Stimulated activated CD8-positive, alpha-beta memory T cell treated with anti-CD3 and anti-CD28 coated beads, Interleukin-2, amount 100 ng/mL, for 1 hour (primary cell): Measurements from ENCODE around the gene NFYB.
"Not testable (repeated sequence)": the region's sequence is repeated elsewhere in the genome, so short reads cannot be mapped to it uniquely, and the experiment has no call there.

ENCODE experiments used
- DNase-seq, 2 donors: peaks; one replicate each; pipeline ENCODE4 v3.0.0-alpha.2; 2020; ENCODE audit warnings: low read depth in 2 of 2

NFYB gene

GRCh38 chr12:104137902-104138796 lies at the start of gene NFYB:
NFYB (minus strand) TSS chr12:104138210; CDS start chr12:104135453, 2,757 bp downstream.
- peak; percentile 81 to 82 for DNase-seq

- DNase-seq: no peak
Observed at GRCh38 chr12:104187446-104188155, 49.6 kb upstream of the NFYB start.

DNA sequence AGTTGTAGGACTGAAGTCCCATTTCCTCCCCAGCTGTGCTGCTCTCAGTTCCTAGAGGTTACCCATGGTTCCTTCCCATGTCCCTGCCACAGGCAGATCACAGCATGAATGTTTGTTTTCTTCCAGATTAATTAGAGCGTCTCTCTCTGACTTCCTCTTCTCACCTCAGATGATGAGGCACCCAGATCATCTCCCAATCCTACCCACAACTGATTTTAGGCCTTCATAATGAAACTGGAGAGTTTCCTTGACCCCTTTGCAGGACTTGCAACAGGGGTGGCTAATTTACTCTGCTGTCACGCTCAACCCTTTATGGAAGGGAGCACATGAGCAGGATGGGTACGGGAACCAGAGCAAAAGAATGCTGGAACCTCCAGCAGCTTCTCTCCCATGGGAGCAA lies 45.4 kb upstream of the NFYB start:
- no peak for DNase-seq

DNA sequence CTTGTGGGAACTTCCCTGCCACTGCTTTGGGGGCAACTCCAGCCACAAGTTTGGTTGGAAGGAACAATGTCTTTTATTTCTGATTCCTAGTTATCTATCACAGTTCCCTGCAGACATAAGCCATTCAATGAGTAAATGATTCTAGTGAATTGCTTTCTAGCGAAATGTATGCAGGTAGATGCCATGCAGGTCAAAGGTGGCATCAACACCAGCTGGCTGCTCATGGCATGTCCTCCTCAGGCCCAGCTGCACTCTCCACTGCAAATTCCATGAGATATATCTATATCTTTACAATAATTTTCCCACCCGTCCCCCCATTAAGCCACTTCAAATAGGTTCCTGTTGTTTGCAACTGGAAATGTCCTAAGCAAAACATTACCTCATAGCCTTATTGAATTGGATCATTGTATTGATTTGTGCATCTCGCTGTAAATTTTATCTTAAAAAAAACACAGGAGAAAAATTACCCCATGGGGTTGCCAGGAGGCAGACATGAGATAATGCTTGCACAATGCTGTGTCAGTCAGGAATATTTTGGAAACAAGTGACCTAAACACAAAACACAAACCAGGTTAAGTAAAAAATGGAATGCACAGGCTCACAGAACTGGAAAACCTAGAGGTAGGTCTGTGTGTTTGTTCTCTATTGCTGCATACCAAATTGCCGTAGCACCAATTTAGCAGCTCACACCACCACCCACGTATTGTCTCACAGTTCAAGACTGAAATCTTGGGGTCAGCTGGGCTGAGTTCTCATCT lies 44.8 kb upstream of the NFYB start:
- DNase-seq: no peak

DNA sequence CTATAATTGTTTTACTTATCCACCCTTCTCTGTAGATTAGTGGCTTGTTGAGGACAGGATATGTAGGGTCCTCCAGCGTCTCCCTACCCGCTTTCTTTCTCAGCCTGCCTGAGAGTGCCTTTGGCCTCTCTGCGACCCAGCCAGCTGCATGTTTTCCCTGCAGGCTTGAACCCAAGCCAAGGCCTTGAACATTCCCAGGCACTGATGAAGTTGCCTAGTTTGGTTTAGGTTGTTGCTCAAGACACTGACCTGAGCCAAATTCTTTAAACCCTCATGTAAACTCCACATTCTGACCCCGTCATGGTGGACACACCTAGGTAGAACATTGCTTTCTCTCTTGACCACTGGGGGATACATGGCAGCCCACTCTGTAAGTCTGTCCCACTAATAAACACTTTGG lies 44.1 kb upstream of the NFYB start:
- DNase-seq: no peak

DNA sequence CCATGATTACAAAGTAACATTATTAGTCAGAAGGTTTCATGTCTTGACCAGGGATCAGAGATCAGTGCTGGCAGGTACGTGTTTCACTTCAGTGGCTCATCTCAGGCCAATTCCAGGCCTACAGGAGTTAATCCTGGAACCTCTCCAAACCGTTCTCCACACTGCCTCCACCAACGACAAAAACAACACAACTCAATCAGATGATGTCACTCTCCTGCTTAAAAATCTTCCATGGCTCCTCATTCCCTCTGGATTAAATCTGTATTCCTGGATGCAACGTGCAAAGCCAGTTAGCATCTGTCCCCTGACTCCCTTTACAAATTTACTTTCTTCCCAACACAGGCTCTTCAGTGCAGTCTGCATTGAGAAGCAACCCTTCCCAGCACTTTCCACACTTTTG lies 43.3 kb upstream of the NFYB start:
- no peak for DNase-seq

GRCh38 chr12:104180374-104180773 lies 42.4 kb upstream of the NFYB start:
- no peak for DNase-seq

DNA sequence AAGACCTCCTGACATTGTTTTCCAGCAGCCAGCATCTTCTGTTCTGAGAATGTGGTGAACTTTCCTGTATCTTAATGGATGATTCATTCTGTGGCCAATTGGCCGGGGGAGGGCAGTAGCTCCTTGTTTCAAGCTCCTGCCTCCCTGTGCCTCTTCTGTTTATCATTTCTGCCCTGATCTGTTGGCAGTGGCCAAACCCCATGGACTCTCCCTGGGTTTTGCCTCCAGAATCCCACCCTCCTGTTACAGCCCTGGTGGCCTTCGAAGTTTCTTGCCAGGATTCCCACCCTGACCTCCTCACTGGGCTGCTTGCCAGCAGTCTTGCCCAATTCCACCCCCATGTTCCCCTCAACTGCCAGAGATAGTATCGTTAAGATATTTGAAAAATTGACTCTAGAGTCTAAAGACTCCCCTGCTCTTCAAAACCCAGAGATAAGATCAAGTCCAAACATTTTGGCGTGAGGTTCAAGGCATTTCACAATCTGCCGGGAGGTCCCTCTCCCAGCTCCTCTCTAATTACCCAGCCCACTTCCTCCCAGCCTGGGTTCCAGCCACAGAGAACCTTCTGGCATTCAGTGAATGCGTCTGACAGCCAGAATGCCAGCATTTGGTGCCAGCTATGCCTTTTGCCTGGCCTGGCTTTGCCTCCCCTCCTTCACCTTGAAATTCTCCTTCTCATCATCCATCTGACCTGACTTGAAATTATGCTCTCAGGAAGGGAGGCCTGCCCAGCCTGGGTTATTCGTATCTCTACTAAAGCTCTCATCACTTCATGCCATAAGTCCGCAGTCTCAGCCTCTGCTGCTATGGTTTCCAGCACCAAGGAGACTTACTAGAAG lies 39.9 kb upstream of the NFYB start:
- no peak for DNase-seq

GRCh38 chr12:104177336-104177662 lies 39.3 kb upstream of the NFYB start:
- DNase-seq: no peak

GRCh38 chr12:104175726-104176247 lies 37.8 kb upstream of the NFYB start:
- no peak for DNase-seq

GRCh38 chr12:104173804-104174203 lies 35.8 kb upstream of the NFYB start:
- DNase-seq: not testable (repeated sequence)

DNA sequence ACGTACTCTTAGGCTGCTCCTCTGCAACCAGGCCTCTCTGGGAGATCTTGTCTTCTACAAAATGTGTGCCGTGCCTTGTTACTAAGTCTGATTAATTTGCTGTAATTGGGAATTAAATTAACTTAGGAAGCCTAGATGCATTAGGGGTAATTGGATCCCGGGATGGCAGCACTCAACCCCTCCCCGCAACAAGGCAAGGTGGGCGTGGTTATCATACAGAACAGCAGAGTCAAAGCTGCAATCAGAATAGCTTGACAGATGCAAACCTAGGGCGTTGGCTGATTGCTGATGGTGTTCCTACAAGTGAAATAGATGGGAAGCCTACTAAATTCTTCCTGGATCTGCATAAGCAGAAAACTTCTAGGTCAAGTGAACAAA lies 34.5 kb upstream of the NFYB start:
- no peak for DNase-seq

GRCh38 chr12:104171785-104172569 lies 34.0 kb upstream of the NFYB start:
- no peak for DNase-seq

DNA sequence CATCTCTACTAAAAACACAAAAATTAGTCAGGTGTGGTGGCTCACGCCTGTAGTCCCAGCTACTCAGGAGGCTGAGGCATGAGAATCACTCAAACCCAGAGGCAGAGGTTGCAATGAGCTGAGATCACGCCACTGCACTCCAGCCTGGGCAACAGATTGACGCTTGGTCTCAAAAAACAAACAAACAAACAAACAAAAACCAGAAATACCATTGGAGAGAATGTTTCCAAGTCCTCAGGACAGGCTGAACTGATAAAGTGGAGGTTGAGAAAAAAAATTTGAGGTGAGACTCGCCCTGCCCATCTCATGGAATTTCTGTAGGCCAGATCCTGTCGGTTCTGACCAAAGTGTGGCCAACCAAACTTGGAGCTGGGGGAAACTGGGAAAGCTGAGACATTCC lies 30.6 kb upstream of the NFYB start:
- no peak for DNase-seq

- no peak for DNase-seq
Observed at GRCh38 chr12:104167519-104168458, 29.8 kb upstream of the NFYB start.

- DNase-seq: no peak
Observed at GRCh38 chr12:104166465-104166864, 28.5 kb upstream of the NFYB start.

DNA sequence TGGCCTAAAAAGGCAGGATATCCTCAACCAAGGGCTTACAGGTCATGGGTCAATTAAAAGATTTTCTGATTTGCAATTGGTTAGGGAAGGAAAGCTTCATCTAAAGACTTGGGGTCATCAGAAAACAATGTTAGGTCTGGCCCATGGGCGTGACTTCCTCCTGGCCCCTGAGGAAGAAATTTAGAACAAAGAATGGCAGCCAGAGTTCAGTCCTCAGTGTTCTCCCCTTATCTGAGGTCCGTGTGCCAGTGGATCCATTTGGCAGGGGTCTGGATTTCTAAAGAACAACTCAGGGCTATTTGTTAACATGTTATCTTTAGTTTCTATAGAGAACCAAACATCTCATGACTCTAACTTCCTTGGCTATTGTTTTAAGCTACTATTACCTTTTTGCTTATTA lies 27.8 kb upstream of the NFYB start:
- no peak for DNase-seq

GRCh38 chr12:104164634-104165033 lies 26.6 kb upstream of the NFYB start:
- DNase-seq: no peak

DNA sequence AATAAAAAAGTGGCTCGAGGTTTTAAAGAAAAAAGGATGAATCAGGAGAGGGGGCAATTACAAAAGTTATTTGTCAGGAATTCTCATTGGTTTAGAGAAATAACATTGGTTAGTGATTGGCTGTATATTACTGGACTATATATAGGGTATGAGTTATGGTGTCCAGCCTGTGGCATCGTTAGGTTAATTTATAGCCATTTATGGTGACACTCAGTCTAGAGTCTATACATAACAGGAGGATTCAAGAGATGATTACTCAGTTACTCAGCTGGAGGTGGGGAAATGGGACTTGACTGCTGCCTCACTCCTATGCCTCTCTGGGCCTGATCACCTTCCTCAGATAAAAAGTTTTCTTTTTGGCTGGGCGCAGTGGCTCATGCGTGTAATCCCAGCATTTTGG lies 25.6 kb upstream of the NFYB start:
- DNase-seq: no peak
